ENCODE data around the gene ZSWIM9.

DNA sequence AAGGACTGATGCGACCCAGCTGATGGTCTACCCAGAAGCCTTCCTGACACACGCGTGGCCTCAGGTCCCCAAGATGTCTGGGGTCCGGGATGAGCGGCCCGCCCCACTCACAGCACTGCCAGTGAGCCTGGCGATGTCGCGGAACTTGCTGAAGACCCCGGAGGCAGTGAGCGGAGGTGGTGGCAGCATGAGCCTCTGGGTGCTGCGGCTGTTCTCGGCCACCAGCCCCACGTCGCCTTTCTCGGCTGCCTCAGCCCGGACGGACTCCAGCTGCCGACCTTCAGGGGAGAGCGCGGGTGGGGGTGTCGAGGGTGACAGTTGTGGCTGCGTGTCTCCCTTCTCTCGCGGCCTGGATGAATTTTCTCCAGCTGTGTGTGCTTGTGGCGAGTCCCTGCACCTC lies 33.1 kb upstream of the ZSWIM9 start:
- TF ChIP-seq EZH2phosphoT487 (IDR thresholded peaks at IDR 0.05; ENCODE audit: low read depth) = no peak
- TF ChIP-seq CTCF (IDR thresholded peaks at IDR 0.05; ENCODE audit: low read depth, low read length) = no peak
